Stimulated activated CD4-positive, alpha-beta T cell treated with anti-CD3 and anti-CD28 coated beads, Interleukin-12 subunit alpha, Interleukin-12 subunit beta, amount 100 ng/mL, for 48 hours (primary cell): ENCODE measurements around the gene FOXJ1.

ENCODE experiments used
- DNase-seq, 3 donors: peaks; one replicate each; pipeline ENCODE4 v3.0.0-alpha.2; 2020; ENCODE audit warnings: low read depth in 2 of 3, low spot score in 1 of 3

The FOXJ1 gene

DNA sequence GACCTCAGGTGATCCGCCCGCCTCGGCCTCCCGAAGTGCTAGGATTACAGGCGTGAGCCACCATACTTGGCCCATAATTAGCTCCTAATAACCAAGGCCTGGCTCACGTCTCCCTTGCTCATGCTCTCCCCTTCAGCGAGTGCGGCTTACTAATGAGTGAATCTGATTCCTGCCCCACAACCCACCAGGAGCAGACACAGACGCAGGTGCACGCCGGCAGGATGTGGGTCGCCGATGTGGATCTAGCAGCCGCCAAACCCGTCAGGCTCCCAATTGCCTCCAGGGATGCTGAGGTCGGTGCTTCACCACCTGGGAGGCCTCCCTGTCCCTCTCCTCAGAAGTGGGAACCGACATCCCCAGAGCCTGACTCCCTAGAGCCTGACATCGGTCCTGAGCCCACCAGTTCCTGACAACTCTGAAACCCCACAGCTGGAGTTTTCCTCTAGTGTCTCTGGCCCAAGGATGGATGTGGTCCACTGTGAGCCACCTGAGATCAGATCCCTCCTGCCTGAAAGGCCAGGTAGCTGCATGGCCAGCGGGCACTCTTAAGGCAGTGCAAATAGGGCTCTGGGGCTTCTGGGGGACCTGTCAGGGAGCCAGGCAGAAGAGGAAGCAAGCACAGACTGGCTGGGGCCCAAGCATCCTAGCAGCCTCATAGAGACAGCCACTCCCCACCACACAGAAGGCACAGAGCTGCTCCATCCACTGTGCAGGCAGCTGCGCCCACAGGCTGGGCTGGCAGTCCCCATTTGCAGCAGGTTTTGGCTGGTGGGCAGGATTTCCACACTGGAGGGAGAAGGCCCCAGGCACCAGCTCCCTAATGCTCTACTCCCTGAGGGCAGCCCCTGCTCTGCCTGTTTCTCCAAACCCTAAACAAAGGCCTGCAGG is 48.3 kb downstream of the FOXJ1 start:
- DNase-seq: no peak

DNA sequence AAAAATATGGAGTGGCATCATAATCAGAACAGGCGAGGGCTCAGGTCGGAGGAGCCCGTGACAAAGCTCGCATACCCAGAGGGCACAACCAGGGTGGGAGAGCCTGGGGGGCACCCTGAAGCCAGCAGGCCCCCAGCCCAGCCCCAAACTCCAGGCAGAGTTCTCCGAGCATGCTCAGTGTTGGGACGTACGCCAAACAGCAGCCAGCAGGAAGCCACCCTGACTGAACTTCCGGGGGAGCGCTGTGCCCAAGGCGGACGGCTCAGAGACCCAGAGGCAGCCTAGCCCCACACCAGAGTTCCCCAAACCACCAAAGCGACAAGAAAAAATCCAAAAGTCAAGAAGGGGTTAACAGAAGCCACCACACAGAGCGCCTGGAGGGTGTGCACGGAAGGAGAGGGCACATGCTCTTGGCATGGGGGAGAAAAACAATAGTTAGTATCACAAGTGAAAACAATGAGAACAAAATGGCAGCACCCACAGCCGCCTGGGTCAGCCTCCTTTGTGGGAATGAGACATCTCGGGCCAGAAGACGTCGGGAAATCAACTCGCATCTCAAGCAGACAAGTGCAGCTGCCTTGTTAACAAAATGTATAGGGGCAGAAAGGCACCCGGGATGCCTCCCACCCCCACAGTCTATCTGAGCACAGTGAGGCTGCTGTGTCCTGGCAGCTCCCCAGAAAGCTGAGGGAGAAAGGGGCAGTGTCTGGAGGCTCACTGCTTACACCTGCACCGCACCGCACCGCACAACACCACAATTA is 49.3 kb downstream of the FOXJ1 start:
- no peak for DNase-seq

DNA sequence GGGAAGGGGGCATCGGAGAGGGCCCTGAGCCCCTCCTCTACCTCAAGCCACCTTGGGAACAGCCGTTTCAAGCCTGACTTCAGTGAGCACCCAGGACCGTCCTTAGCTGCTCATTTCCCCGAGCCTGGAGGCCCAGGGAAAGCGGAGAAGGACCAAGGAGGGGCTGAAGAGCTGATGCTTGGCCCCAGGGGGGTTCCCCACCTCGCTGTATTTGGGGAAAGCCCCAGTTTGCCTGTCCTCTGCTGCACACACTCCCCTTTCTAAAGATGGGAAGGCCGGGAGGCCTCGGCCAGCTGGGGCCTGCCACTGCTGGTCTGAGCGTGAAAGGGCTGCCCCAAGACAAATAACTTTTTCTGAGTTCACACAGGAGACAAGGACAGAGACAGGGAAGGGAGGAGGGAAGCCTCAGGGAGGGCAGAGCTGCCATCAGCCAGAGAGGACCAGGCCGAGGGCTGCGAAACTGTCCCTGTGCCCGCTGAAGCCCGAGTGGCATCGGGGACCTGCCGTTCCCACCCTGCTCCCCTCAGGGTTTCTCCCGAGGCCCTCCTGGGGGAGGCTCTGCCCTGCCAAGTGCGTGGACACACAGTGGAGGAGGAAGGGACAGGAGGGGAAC is 50.4 kb downstream of the FOXJ1 start:
- no peak for DNase-seq

DNA sequence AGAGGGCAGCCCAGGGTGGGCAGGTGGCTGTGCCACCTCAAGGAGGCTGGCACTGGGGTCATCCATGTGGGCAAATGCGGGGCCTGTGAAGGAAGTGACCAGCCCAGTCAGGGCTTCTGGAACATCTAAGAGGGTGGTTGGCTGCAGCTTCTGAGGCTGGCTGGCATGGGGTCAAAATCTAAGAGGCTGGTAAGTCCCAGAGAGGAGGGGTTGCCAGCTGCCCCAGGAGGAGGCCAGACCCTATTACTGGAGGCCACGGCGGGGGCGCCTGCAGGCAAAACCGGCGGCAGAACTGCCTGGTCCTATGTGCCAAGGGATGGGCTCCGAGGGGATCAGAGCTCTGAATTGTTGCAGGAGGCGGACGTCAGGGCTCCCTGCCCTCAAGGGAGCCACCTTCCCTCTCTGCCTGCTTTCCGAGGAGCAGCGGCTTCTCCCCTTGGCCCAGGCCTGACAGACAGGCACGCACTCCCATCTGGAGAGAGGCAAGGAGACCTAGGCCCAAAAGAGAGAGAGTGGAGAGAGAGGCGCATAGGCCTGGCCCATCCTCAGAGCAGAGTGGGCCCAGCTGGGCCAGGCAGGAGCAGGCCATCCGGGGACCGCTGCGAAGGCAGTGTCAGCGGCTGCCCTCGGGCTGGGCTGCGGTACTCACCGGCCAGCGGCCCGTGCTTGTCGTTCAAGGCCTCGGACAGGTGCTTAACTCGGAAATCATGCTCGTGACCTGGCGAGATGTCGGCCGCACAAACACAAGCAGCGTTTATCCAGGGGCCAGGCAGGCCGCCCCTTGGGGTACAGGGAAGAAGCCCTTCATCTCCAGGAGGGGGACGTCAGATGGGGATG is 51.1 kb downstream of the FOXJ1 start:
- no peak for DNase-seq

DNA sequence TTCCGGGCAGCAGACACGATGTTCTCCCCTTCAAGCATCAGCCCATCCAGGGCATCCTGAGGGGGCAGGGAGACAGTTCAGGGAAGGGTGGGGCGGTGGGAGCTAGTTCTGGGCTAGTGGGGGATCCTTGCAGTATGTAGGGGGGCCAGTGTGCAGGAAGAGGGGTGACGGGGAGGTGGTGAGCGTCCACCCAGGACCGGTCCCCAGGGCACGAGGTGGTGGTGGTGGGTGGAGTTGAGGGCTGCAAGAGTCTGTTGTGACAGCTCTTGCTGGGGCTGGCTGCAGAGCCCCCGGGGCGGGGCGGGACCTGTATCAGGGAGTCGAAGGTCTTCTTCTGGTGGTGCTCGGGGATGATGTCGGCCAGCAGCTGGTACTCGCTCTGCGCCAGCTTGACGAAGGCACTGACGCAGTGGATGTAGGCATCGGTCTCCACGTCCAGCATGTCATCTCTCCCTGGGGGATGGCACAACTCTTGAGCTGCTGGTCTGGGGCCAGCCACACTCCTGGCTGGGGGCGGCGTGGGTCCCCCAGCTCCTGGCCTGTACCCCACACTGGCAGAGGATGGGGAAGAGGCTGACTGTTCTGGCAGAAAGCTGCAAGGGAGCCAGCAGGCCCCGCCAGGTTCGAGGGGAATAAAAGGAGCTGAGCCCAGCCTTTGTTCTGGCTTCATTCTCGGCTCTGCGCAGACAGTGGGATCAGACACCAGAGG is 52.0 kb downstream of the FOXJ1 start:
- no peak for DNase-seq

DNA sequence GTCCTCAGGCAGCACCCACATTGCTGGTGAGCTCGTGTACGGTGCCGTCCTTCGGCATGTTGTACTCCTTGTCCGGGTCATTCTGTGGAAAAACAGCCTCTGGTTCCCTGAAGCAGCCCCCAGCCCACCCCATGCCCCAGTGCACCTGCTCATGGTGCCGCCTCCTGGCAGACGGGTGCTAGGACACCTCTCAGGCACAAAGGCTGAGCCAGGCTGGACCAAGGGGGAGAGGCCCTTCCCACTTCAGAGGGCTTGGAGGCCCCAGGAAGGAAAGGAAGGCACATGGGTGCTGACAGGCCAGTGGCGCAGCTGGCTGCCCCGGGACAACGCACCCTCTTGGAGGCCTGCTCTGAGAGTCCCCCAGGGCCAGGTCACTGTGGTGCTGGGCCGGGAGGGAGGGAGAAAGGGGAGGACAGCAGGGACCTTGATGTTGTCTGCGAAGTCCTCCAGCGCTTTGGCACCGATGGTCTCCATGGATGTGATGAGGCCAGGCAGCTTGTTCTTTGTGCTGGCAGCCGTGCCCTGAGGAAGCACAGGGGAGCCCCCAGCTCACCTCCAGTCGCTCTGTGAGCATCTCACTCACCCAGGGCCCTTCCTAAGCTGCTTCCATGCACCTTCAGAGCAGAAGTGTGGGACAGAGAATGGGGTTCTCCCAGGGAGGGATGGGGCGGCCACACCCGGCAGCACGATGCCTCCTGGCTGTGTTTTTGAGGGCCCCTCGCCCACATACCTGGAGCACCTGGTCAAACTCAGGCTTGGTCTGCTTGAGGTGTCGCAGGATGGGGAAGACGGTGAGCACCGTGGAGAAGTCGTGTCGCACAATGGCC is 52.8 kb downstream of the FOXJ1 start:
- no peak for DNase-seq

DNA sequence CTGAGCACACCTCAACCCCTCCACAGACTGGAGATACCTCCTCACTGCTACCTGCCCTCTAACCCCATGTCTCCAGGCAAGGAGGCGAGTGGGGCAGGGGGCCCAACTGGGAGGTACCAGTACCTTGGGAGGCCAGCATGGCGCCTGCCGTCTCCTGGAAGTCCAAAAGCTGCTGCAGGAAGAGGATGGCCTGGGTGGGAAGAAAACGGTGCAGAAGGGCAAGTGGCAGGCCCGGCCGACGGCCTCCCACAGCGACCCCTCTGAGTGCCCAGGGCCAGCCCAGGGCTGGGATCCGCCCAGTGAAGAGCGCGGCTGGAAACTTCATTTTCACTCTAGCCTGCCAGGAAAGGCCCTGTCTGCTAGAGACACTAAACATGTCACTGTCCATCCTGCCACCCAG is 53.5 kb downstream of the FOXJ1 start:
- no peak for DNase-seq

DNA sequence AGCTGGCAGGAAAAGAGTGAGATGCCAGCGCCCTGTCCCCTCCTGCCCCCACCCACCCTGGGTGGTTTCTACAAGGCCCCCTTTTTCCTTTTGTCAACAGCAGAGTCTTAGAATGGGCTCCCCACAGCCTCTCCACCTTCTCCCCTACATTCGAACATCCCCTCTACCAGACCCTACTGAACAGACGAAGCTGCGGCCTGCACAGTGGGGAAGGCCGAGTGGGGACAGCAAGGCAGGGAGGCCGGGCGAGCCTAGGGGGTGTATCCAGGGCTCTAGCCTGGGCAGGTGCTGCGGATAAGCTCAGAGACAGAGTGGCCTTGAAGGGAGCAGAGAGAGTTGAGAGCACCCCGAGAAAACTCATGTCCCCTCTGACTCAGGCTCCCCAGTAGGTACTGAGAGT is 54.7 kb downstream of the FOXJ1 start:
- no peak for DNase-seq
